DMS79 treated with DMSO at 0.1 percent for 48 hours (cell line): ENCODE measurements around the gene POLD1.
"Not testable (repeated sequence)": the region's sequence is repeated elsewhere in the genome, so short reads cannot be mapped to it uniquely, and the experiment has no call there.

Source experiments
- DNase-seq: peaks from one replicate; lab custom pipeline; 2025; lab: John Stamatoyannopoulos, UW

Gene POLD1

GRCh38 chr19:50365434-50366306 lies 18.5 kb upstream of the POLD1 start, which contains the start of gene NAPSA:
NAPSA (minus strand) TSS chr19:50365639; CDS start chr19:50365621, 18 bp downstream.
- no peak for DNase-seq

GRCh38 chr19:50368649-50369570 lies 15.2 kb upstream of the POLD1 start:
- peak; percentile 79 for DNase-seq

- DNase-seq, result no peak
These were observed 12.2 kb upstream of the POLD1 start for GRCh38 chr19:50371914-50372475.

- peak; percentile 94 for DNase-seq
These were observed 7.7 kb upstream of the POLD1 start, which contains the start of gene NR1H2 for GRCh38 chr19:50376166-50377050. NR1H2 (plus strand) TSS chr19:50376457; CDS start chr19:50377606, 1,149 bp downstream.

GRCh38 chr19:50377051-50377461 lies 7.1 kb upstream of the POLD1 start:
- no peak for DNase-seq

GRCh38 chr19:50377517-50377916 lies 6.6 kb upstream of the POLD1 start:
- no peak for DNase-seq

GRCh38 chr19:50378169-50378862 lies 5.8 kb upstream of the POLD1 start:
- no peak for DNase-seq

- no peak for DNase-seq
These were observed 5.3 kb upstream of the POLD1 start for GRCh38 chr19:50378863-50379236.

- no peak for DNase-seq
These were observed 4.5 kb upstream of the POLD1 start for GRCh38 chr19:50379602-50380001.

GRCh38 chr19:50380137-50380536 lies 4.0 kb upstream of the POLD1 start:
- no peak for DNase-seq

- DNase-seq, result no peak
These were observed 3.4 kb upstream of the POLD1 start for GRCh38 chr19:50380751-50381151.

- DNase-seq, result no peak
These were observed 2.0 kb upstream of the POLD1 start for GRCh38 chr19:50381881-50382729.

- no peak for DNase-seq
These were observed 921 bp upstream of the POLD1 start for GRCh38 chr19:50383001-50383851.

GRCh38 chr19:50384685-50385535 lies 763 bp downstream of the POLD1 start:
- peak; percentile 65 for DNase-seq

GRCh38 chr19:50387176-50387867 lies 3.2 kb downstream of the POLD1 start:
- no peak for DNase-seq

GRCh38 chr19:50387868-50388245 lies 3.7 kb downstream of the POLD1 start:
- DNase-seq, result no peak

- DNase-seq, result not testable (repeated sequence)
These were observed 6.1 kb downstream of the POLD1 start for GRCh38 chr19:50390295-50390694.
